ENCODE results near the gene DDX10.
A peak's percentile ranks its signal among the peaks of the same experiment; 100 is the strongest.

DDX10 gene

DNA sequence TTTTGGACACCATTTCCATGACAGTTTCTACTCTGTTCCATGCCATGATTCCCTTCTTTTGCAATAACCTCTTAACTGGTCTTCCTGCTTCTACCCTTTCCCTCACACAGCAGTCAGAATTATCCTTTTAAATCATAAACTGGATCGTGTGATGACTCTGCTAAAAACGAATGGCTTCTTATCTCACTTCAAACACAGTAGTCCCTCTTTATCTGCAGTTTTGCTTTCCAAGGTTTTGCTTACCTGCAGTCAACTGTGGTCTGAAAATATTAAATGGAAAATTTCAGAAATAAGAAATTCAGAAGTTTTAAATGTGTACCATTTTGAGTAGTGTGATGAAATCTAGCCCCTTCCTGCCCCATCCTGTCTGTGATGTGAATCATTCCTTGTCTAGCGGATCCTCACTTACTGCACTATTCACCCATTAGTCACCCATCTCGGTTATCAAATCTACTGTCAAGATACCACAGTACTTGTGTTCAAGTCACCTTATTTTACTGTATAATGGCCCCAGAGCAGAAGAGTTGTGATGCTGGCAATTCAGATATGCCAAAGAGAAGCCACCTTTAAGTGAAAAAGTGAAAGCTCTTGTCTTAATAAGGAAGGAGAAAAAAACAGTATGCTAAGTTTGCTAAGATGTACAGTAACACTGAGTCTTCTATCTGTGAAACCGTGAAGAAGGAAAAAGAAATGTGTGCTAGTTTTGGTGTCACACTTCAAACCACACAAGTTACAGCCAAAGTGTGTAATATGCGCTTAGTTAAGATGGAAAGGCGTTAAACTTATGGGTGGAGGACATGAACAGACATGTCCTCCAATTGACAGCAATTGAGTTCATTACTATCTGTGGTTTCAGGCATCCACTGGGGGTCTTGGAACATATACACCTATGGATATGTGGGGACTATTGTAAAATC, 283.0 kb downstream of the DDX10 start:
- peak; percentile 29 for DNase-seq

DNA sequence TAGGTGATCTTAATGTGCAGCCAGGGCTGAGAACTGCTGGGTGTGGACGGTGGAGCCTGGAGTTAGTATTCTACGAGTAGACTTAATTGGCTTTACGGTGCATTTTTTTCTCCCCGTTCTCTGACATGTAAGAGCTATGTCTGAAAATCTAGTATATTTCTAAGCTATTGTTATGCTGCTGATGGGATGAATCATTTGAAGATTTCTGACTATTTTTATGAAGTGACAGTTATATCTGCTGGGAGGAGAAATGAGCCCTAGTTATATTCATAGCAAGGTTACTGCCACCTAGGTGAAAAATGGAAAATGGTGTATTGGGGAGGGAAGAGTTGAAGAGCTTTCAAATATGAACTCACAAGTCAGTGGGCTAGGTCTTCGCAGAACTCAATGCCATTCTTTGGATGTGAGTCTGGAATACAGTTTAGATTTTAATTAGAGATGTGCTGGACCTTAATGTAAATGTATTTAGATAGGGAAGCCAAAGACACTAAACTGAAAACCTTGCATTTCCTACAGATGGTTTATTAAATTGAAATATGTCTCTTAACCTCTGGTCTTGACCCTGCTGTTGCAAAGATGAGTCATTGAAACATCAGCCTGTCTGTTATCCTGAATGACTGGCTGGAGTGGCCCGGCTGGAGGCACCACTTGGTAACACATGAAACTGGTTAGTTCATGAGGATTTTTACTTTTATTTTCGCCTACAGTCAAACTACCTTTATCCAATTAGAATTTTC, 293.7 kb downstream of the DDX10 start:
- peak; percentile 8 for DNase-seq

- DNase-seq = no peak
Observed at GRCh38 chr11:108959105-108959761, 294.4 kb downstream of the DDX10 start.

DNA sequence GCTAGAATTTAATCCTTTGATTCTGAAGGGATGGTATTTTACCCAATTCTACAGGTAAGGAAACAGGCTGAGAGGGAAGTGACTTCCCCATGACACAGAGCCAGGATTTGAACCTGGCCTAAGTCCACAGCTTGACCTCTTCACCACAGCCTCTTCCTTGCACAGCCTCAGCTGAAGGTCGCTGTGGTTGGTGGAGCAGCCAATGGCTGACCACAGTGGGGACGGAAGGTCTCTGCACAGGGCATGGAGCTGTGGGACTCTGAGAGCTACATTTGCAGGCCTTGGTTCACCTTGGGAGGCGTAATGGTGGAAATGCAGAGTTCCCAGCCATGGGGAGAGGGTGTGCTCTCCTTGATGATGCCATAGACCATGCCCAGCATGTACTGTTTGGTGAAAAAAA, 295.0 kb downstream of the DDX10 start:
- no peak for DNase-seq

- no peak for DNase-seq
Observed at GRCh38 chr11:108960501-108960900, 295.6 kb downstream of the DDX10 start.

GRCh38 chr11:108961095-108961494, 296.2 kb downstream of the DDX10 start:
- DNase-seq = no peak

DNA sequence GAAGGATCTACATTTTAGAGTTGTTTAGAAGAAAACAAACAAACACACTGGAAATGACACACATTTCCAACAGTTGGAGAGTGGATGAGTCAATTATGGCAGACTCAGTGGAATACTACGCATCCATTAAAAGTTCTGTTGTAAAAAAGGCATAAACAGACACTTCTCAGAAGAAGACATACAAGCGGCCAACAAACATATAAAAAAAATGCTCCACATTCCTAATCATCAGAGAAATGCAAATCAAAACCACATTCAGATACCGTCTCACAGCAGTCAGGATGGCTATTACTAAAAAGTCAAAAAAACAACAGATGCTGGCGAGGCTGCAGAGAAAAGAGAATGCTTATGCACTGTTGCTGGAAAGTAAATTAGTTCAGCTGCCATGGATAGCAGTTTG, 298.2 kb downstream of the DDX10 start:
- DNase-seq = no peak

- no peak for DNase-seq
Observed at GRCh38 chr11:108965306-108966001, 300.6 kb downstream of the DDX10 start.

- DNase-seq = no peak
Observed at GRCh38 chr11:108966206-108966605, 301.3 kb downstream of the DDX10 start.

DNA sequence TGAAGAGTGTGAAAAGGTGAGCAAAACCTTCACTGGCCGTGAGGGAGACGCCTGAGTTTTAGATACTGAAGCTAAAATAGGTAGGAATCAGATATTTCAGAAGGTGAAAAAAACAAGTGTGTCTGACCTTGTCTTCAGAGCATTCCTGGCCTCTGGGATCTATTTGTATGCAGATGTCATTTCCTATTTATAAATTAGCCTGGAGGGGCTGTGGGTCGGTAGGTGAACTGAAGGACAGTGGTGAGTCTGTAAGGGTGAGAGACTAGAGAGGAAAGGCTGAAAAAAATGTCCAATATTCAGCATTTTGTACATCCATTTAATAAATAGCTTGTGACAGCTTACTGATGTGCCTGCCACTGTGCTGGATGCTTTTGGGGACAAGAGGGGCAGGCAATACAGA, 302.1 kb downstream of the DDX10 start:
- no peak for DNase-seq

DNA sequence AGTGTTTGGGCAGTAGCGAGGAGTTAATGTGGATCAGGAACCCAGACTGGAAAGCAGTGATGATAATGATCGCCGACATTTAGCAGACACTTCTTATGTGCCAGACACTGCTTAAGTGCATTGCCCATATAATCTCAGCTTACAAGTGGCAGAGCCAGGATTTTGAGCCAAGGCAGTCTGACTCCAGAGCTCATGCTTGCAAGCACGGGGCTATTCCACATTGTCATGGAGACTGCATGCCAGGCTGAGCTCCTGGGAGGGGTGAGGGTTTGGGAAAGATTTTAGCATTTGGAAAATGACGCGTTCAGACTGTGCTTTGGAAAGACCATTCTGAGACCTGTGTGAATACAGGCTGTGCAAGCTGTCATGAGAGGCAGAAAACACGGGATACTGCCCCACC, 302.7 kb downstream of the DDX10 start:
- DNase-seq = no peak

- DNase-seq = no peak
Observed at GRCh38 chr11:108970221-108970991, 305.5 kb downstream of the DDX10 start.

GRCh38 chr11:108973402-108974162, 308.7 kb downstream of the DDX10 start:
- DNase-seq = peak; percentile 42

GRCh38 chr11:108975026-108975425, 310.2 kb downstream of the DDX10 start:
- DNase-seq = no peak

DNA sequence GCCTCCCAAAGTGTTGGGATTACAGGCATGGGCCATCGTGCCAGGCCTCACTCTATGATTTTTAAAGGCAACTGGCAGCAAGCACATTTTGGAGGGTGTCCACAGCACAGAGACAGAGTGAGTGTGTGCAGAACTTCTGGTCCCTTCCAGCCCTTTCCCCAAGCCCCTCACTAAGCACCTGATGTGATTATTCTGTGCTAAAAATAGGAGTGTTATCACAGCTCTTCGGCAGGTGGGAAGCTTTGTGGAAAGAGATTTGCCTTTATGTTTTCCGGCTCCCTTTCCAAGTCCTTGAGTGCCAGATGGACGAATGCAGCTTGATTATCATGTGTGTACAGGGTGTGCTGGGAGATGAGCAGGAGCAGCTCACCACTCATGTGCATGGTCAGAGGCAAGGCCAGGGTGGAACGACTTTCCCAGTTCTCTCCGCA, 310.8 kb downstream of the DDX10 start:
- no peak for DNase-seq

- no peak for DNase-seq
Observed at GRCh38 chr11:108983636-108984420, 319.0 kb downstream of the DDX10 start.

GRCh38 chr11:108984523-108984922, 319.7 kb downstream of the DDX10 start:
- no peak for DNase-seq

DNA sequence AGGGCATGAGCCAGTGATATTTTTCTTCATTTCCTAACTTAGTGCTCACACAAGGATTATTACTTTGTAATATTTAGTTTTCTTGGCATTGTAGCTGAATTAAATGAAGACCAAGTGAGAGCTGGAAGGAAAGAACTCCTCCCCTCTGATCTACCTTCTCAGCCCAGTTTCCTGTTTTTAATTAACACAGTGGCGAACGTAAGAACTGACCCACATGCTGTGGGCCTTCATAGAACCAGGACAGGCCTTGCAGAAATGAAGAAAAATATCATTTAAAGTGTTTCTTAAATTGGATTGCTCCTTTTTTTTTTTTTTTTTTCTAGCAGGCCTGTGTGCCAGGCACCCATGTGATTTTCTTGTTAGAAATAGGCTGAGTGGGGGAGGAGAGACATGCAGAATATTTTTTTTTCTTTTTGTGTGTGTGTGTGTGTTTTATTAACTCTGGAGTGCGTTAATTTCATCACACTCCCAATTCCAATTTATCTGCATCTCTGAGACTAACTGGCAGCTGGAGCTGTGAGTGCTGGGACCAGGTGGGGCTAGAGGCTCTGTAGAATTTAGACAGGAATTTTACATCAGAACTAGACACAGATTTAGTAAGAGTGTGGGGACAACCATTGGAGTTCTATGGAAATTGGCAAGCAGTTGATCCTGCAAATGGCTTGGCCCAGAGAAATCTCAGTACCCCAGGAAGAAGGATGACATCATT, 320.5 kb downstream of the DDX10 start:
- DNase-seq = no peak

GRCh38 chr11:108985945-108986279, 321.0 kb downstream of the DDX10 start:
- no peak for DNase-seq

Measured in activated CD4-positive, alpha-beta T cell treated with anti-CD3 and anti-CD28 coated beads, Interleukin-10, Interleukin-2, amounts not matched to agents 100 ng/mL and 50 ng/mL, durations not matched to agents 16 hours and 8 hours (primary cell).